ENCODE measurements around the gene MEF2C. TPM values are rescaled to one million over a fixed set of nuclear protein-coding genes. Genes with fewer than 3 reads are reported as not detected.

The MEF2C gene
- total RNA-seq, 2 donors from 2014 or later, result 0.64 to 0.86 TPM

DNA sequence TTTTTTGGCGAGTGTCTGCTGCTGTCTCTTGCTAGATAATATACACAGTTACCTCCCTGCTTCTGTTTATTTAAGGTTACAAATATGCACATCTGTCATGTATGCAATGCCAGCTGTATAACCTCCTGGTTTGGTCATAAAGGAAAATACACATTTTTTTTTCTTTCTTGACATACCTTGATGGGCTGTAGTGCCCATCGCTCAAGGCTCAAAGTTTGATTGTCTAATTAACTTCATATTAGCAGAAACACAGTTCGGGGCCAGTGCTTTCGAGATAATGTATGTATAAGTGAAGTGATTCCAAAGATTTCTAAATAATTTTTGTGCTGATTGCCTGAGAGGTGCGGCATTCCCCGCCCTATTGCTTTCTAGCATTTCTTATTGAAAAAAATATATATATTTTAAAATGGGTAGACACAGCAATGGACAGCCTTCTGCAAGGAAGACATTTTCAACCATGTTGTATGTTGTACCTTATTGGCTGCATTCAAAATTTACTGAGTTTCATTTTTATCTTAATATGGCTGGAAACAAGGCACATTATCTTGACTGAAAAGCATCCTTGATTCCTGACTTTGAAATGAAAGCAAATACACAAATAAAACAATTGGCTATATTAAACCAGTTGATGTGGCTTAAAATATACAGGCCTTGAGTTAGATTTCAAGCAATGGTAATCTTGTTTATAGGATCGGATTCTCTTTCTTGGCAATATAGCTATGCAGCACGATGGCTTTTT, 206.2 kb downstream of the MEF2C start:
- 39 to 42% methylated on average over 6 to 8 of the region's 8 CpGs for WGBS, 2 experiments (ENCODE audit: insufficient coverage in 1 of 2, insufficient read length in 1 of 2)
- peak overlapping the region; percentile 99 for H3K27ac ChIP-seq (ENCODE audit: low read depth, low read length)
- H3K4me1 ChIP-seq (ENCODE audit: control insufficient read depth, insufficient read depth, low read length), result no peaks in the 10 kb centered on the region
- no peaks in the 10 kb centered on the region for H3K9me3 ChIP-seq (ENCODE audit: control insufficient read depth, low read length)
- H3K4me3 ChIP-seq (ENCODE audit: low read length), result peak overlapping the region; percentile 76
- TF ChIP-seq, protein P1, sequence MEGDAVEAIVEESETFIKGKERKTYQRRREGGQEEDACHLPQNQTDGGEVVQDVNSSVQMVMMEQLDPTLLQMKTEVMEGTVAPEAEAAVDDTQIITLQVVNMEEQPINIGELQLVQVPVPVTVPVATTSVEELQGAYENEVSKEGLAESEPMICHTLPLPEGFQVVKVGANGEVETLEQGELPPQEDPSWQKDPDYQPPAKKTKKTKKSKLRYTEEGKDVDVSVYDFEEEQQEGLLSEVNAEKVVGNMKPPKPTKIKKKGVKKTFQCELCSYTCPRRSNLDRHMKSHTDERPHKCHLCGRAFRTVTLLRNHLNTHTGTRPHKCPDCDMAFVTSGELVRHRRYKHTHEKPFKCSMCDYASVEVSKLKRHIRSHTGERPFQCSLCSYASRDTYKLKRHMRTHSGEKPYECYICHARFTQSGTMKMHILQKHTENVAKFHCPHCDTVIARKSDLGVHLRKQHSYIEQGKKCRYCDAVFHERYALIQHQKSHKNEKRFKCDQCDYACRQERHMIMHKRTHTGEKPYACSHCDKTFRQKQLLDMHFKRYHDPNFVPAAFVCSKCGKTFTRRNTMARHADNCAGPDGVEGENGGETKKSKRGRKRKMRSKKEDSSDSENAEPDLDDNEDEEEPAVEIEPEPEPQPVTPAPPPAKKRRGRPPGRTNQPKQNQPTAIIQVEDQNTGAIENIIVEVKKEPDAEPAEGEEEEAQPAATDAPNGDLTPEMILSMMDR (conservative IDR thresholded peaks at IDR 0.05), result no peak
- peaks cover 97% of the 10 kb centered on the region for H3K27me3 Mint-ChIP-seq (ENCODE audit: insufficient read depth)
- H3K4me1 Mint-ChIP-seq, result peaks cover 24% of the 10 kb centered on the region
- no peak overlapping the region for H3K9ac ChIP-seq (ENCODE audit: extremely low read depth, low read length, poor library complexity, severe bottlenecking)
- H3K9me3 Mint-ChIP-seq, result no peaks in the 10 kb centered on the region
- no peak overlapping the region for H3K4me3 Mint-ChIP-seq
- no peaks in the 10 kb centered on the region for H3K36me3 Mint-ChIP-seq (ENCODE audit: low read depth)
- DNase-seq, result no peak
- H3K27me3 ChIP-seq (ENCODE audit: control insufficient read depth, insufficient read depth, low read length, poor library complexity, severe bottlenecking), result peaks cover 100% of the 10 kb centered on the region
- no peak overlapping the region for H3K27ac Mint-ChIP-seq
- H3K36me3 ChIP-seq (ENCODE audit: control insufficient read depth, insufficient read depth, low read length), result no peaks in the 10 kb centered on the region

DNA sequence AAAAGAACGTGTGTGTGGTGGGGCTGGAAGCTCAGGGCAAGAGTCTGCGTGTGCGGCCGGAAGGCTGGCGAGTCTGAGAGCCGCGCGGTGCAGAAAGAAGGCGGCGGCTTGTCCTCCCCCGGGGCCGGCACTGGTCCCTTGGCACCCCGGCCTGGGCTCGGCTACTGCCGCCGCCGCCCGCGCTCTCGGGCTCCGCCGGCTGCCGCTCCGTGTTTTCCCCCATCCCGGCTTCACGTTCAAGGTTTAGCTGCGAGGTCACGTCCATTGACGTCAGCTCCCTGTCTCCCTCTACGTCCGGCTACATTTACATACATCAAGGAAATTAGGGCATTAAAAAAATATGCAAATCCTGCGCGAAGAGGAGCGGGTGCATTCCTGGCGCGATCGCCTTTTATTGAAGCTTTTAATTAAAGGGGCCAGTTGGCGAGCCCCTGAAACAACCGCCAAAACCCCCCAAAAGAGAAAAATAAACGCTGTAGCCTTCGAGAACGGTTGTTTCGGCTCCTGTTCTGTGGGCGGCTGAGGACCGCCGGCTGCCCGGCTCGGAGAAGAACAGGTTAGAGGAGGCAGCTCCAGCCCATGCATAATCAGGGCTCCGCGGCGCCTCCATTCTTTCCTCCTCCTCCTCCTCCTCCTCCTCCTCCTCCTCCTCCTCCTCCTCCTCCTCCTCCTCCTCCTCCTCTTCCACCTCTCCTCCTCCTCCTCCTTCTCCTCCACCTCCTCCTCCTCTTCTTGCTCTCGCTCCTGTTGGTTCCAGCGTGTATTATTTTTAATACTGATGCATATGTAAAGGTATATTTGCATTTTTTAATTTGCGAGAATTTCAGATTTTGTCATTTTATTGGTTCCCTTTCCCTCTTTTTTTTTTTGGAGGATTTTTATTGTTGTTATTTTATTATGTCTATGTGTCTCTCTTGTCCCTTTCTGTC, 207.0 kb downstream of the MEF2C start:
- peaks cover 100% of the 10 kb centered on the region for H3K27me3 ChIP-seq (ENCODE audit: control insufficient read depth, insufficient read depth, low read length, poor library complexity, severe bottlenecking)
- TF ChIP-seq, protein P1 (conservative IDR thresholded peaks at IDR 0.05), result no peak
- H3K27ac ChIP-seq (ENCODE audit: low read depth, low read length), result peak overlapping the region; percentile 99
- H3K9me3 Mint-ChIP-seq, result no peaks in the 10 kb centered on the region
- WGBS, 2 experiments (ENCODE audit: insufficient coverage in 1 of 2, insufficient read length in 1 of 2), result 0 to 3% methylated on average over 8 to 49 of the region's 54 CpGs
- H3K27me3 Mint-ChIP-seq (ENCODE audit: insufficient read depth), result peaks cover 97% of the 10 kb centered on the region
- peak overlapping the region; percentile 76 for H3K4me3 ChIP-seq (ENCODE audit: low read length)
- no peaks in the 10 kb centered on the region for H3K36me3 Mint-ChIP-seq (ENCODE audit: low read depth)
- H3K9me3 ChIP-seq (ENCODE audit: control insufficient read depth, low read length), result no peaks in the 10 kb centered on the region
- H3K4me1 ChIP-seq (ENCODE audit: control insufficient read depth, insufficient read depth, low read length), result no peaks in the 10 kb centered on the region
- no peak overlapping the region for H3K9ac ChIP-seq (ENCODE audit: extremely low read depth, low read length, poor library complexity, severe bottlenecking)
- H3K27ac Mint-ChIP-seq, result no peak overlapping the region
- peaks cover 26% of the 10 kb centered on the region for H3K4me1 Mint-ChIP-seq
- DNase-seq, result peak; percentile 92
- H3K36me3 ChIP-seq (ENCODE audit: control insufficient read depth, insufficient read depth, low read length), result no peaks in the 10 kb centered on the region
- peak overlapping the region; percentile 65 for H3K4me3 Mint-ChIP-seq

DNA sequence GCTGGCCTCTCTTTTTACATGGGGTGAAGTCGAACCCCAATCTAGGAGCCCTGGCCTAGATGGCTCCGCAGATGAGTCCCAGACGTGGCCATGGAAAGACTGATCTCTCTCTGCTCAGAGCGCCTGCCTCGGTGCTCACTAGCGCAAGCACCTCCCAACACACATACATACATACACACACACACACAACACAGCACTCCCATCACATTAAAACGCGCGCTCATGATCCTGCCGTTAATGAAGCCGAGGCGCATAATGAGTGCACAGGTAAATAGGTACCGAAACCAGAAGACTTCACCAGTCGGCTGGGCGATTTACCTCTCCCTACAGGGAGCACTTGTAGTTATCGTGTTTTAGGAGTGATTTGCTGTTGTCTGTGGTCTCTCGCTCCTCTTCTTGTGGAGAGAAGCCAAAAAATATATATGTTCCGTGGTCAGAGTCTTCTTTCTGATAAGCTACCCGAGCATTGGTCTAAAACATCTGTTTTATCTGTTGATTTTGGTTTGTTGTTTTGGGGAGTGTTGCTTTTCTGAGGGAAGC, 207.7 kb downstream of the MEF2C start:
- DNase-seq, result no peak
- peak overlapping the region; percentile 65 for H3K4me3 Mint-ChIP-seq
- H3K9ac ChIP-seq (ENCODE audit: extremely low read depth, low read length, poor library complexity, severe bottlenecking), result no peak overlapping the region

More for the DNA sequence above, 207.7 kb downstream of the MEF2C start:
- H3K27ac ChIP-seq (ENCODE audit: low read depth, low read length), result peak overlapping the region; percentile 99
- Mint-ChIP-seq H3K9me3 (no peaks in the 10 kb centered on the region), H3K27ac (no peak overlapping the region), H3K4me1 (peaks cover 22% of the 10 kb centered on the region), H3K36me3 (ENCODE audit: low read depth) (no peaks in the 10 kb centered on the region), H3K27me3 (ENCODE audit: insufficient read depth) (peaks cover 97% of the 10 kb centered on the region)
- no peaks in the 10 kb centered on the region for H3K9me3 ChIP-seq (ENCODE audit: control insufficient read depth, low read length)
- H3K4me3 ChIP-seq (ENCODE audit: low read length), result peak overlapping the region; percentile 76
- TF ChIP-seq, protein P1 (conservative IDR thresholded peaks at IDR 0.05), result no peak
- 1 to 4% methylated on average over 10 to 19 of the region's 19 CpGs for WGBS, 2 experiments (ENCODE audit: insufficient coverage in 1 of 2, insufficient read length in 1 of 2)
- no peaks in the 10 kb centered on the region for H3K4me1 ChIP-seq (ENCODE audit: control insufficient read depth, insufficient read depth, low read length)
- no peaks in the 10 kb centered on the region for H3K36me3 ChIP-seq (ENCODE audit: control insufficient read depth, insufficient read depth, low read length)
- H3K27me3 ChIP-seq (ENCODE audit: control insufficient read depth, insufficient read depth, low read length, poor library complexity, severe bottlenecking), result peaks cover 100% of the 10 kb centered on the region
